Lower leg skin (tissue), 4 donors: ENCODE measurements around the gene WSB2. TPM values are rescaled to one million over a fixed set of nuclear protein-coding genes. Genes with fewer than 3 reads are reported as not detected.
A peak's percentile ranks its signal among the peaks of the same experiment; 100 is the strongest.
"Not testable (repeated sequence)": the region's sequence is repeated elsewhere in the genome, so short reads cannot be mapped to it uniquely, and the experiment has no call there.

ENCODE experiments used
- DNase-seq, 2 donors: peaks; one replicate each; pipeline ENCODE4 v3.0.0-alpha.2; 2019; ENCODE audit warnings: low spot score in 2 of 2
- H3K4me3 ChIP-seq: fragments of 200-600 bp; sonication (generic); 2 replicates; pipeline ENCODE4 v1.5.1; 2017; ENCODE audit warnings: mild to moderate bottlenecking, low read depth; ENCODE audit not compliant: poor library complexity, severe bottlenecking
- CTCF ChIP-seq, 3 donors: fragments of 450-650 bp; IDR thresholded peaks; one replicate each; pipeline ENCODE4 v1.5.1; 2016; ENCODE audit warnings: antibody characterized with exemption in 3 of 3, mild to moderate bottlenecking in 3 of 3, moderate library complexity in 2 of 3
- POLR2A ChIP-seq, 2 donors: fragments of 450-650 bp; IDR thresholded peaks; one replicate each; pipeline ENCODE4 v1.6.1; 2016 to 2017; ENCODE audit warnings: antibody characterized with exemption in 2 of 2, mild to moderate bottlenecking in 1 of 2, moderate library complexity in 1 of 2
- WGBS, 2 donors: methylation state at CpG; one replicate each; pipeline ENCODE4 v1.1.5; 2018; 5-methylcytosine and 5-hydroxymethylcytosine counted together
- intact Hi-C: fragments of 100-400 bp; cut with DNase I; formaldehyde crosslinking; loops from one replicate; pipeline ENCODE4 v1.15.0; 2023; ENCODE audit warnings: low total_unique reads
- total RNA-seq, 4 donors: library from RNA; depleted of rRNA; stranded (reverse); fragments of >200 nt; gene quantifications; one replicate each; pipeline ENCODE4 v1.1.0, GENCODE V29; 2016

The WSB2 gene
- total RNA-seq, 4 donors from 2014 or later, result 45.2 to 65.6 (median 53.0) TPM

- H3K4me3 ChIP-seq, result no peak overlapping the region
- 81 to 83% methylated on average over 9 of the region's 9 CpGs for WGBS, 2 donors
- TF ChIP-seq CTCF (IDR thresholded peaks at IDR 0.05) (no peak), POLR2A (IDR thresholded peaks at IDR 0.05) (no peak)
- no peak for DNase-seq
- intact Hi-C loops, result no loop called here
Observed at GRCh38 chr12:118023301-118023860, 37.6 kb downstream of the WSB2 start.

GRCh38 chr12:118022728-118023109 lies 38.3 kb downstream of the WSB2 start:
- WGBS, 2 donors, result 96 to 97% methylated on average over 3 of the region's 3 CpGs
- no peak for DNase-seq
- intact Hi-C loops, result no loop called here
- no peak for TF ChIP-seq CTCF (IDR thresholded peaks at IDR 0.05)
- no peak for TF ChIP-seq POLR2A (IDR thresholded peaks at IDR 0.05)
- H3K4me3 ChIP-seq, result no peak overlapping the region

- WGBS, 2 donors, result 95% methylated on average over 13 of the region's 13 CpGs
- intact Hi-C loops, result not testable (repeated sequence)
Observed at GRCh38 chr12:118022097-118022727, 38.8 kb downstream of the WSB2 start.

GRCh38 chr12:118020036-118020435 lies 40.9 kb downstream of the WSB2 start:
- WGBS, 2 donors, result 85% methylated on average over 1 of the region's 1 CpG
- TF ChIP-seq CTCF (IDR thresholded peaks at IDR 0.05), result no peak
- no peak for TF ChIP-seq POLR2A (IDR thresholded peaks at IDR 0.05)
- intact Hi-C loops, result no loop called here

More at GRCh38 chr12:118022097-118022727, 38.8 kb downstream of the WSB2 start:
- not testable (repeated sequence) for DNase-seq, H3K4me3 ChIP-seq

GRCh38 chr12:118017926-118018325 lies 43.1 kb downstream of the WSB2 start:
- TF ChIP-seq POLR2A (IDR thresholded peaks at IDR 0.05), result no peak
- intact Hi-C loops, result no loop called here
- H3K4me3 ChIP-seq, result no peak overlapping the region
- DNase-seq, result no peak

More at GRCh38 chr12:118020036-118020435, 40.9 kb downstream of the WSB2 start:
- DNase-seq, result no peak
- no peak overlapping the region for H3K4me3 ChIP-seq

- TF ChIP-seq POLR2A (IDR thresholded peaks at IDR 0.05), result no peak
- no peak for TF ChIP-seq CTCF (IDR thresholded peaks at IDR 0.05)
- DNase-seq, result peak; percentile 97 to 99
- WGBS, 2 donors, result 0% methylated on average over 31 to 37 of the region's 61 CpGs
Observed at GRCh38 chr12:118016424-118017264, 44.3 kb downstream of the WSB2 start, which contains the start of gene RFC5. TSS of gene RFC5 (plus strand) at chr12:118016703. CDS start at chr12:118016828, 125 bp downstream.

More at GRCh38 chr12:118016424-118017264, 44.3 kb downstream of the WSB2 start, which contains the start of gene RFC5:
- H3K4me3 ChIP-seq, result peak within 1 kb of the TSS; percentile 77
- intact Hi-C loops, result no loop called here
